B cell (primary cell): ENCODE data around the gene CACNA1D. TPM values are rescaled to one million over a fixed set of nuclear protein-coding genes. Genes with fewer than 3 reads are reported as not detected.

Experiments
- ATAC-seq: fragments of 200-7000 bp; cut with Tn5 transposase; one replicate; pipeline ENCODE4 v1.10.0; 2021; ENCODE audit warnings: low read depth, mild to moderate bottlenecking, moderate number of reproducible peaks, moderate library complexity
- CTCF ChIA-PET: fragments of 350-600 bp; sonication (Branson Sonifier 250); formaldehyde crosslinking; loops from one replicate; lab custom pipeline; 2021; ENCODE audit warnings: antibody characterized with exemption, inconsistent platforms; lab: Charles Lee
- POLR2A ChIA-PET: fragments of 350-600 bp; sonication (Branson Sonifier 250); formaldehyde crosslinking; loops from one replicate; lab custom pipeline; 2021; ENCODE audit warnings: antibody characterized with exemption; lab: Charles Lee
- DNase-seq: peaks from one replicate; pipeline ENCODE4 v3.0.0; 2013
- H2AFZ ChIP-seq: 2 replicates; pipeline ENCODE4 v1.6.1; 2012; ENCODE audit warnings: mild to moderate bottlenecking, low read depth, low read length; ENCODE audit not compliant: insufficient read depth, poor library complexity, severe bottlenecking
- H3K27ac ChIP-seq, 2 donors: 1 replicate in 1 of 2; 2 replicates in 1 of 2; pipeline ENCODE4 v1.5.1; 2012 to 2013; ENCODE audit warnings: low read length in 2 of 2, mild to moderate bottlenecking in 2 of 2, moderate library complexity in 1 of 2
- H3K27me3 ChIP-seq, 4 experiments: fragments of 200-600 bp in 1 of 4; sonication (generic) in 1 of 4; replicated peaks in 1 of 4; 1 replicate in 2 of 4; 2 replicates in 2 of 4; pipeline versions ENCODE4 v1.6.1 to v1.7.0; 2013 to 2016; ENCODE audit warnings: low read length in 3 of 4, mild to moderate bottlenecking in 2 of 4, mixed read lengths in 1 of 4, moderate library complexity in 1 of 4; ENCODE audit not compliant: insufficient read depth in 4 of 4, control insufficient read depth in 3 of 4; ENCODE audit errors: control extremely low read depth in 1 of 4
- H3K36me3 ChIP-seq, 2 experiments: replicated peaks in 1 of 2; 1 replicate in 1 of 2; 2 replicates in 1 of 2; pipeline versions ENCODE4 v1.6.1 to v1.7.1; 2013; ENCODE audit warnings: low read length in 1 of 2; ENCODE audit not compliant: insufficient read depth in 2 of 2, control insufficient read depth in 1 of 2; ENCODE audit errors: control extremely low read depth in 1 of 2, extremely low read depth in 1 of 2
- H3K4me1 ChIP-seq, 2 donors: fragments of 200-600 bp in 1 of 2; sonication (generic) in 1 of 2; 1 replicate in 1 of 2; 2 replicates in 1 of 2; pipeline versions ENCODE4 v1.5.1 to v1.6.1; 2013 to 2017; ENCODE audit warnings: low read length in 2 of 2; ENCODE audit not compliant: control insufficient read depth in 2 of 2, insufficient read depth in 2 of 2
- H3K4me2 ChIP-seq: replicated peaks from 2 replicates; pipeline ENCODE3; 2012; ENCODE audit warnings: mild to moderate bottlenecking, low read depth, low read length; ENCODE audit not compliant: poor library complexity, severe bottlenecking
- H3K4me3 ChIP-seq, 5 experiments: fragments of 200-600 bp in 1 of 5; sonication (generic) in 1 of 5; 1 replicate in 3 of 5; 2 replicates in 2 of 5; pipeline versions ENCODE4 v1.5.1 to v1.7.0; 2011 to 2016; ENCODE audit warnings: low read length in 4 of 5, mild to moderate bottlenecking in 4 of 5, low read depth in 2 of 5, control low read depth in 1 of 5, moderate library complexity in 1 of 5; ENCODE audit not compliant: insufficient read depth in 1 of 5; ENCODE audit errors: control extremely low read depth in 1 of 5, extremely low read depth in 1 of 5
- H3K79me2 ChIP-seq: fragments of 200-600 bp; sonication (generic); one replicate; pipeline ENCODE4 v1.6.0; 2016; ENCODE audit warnings: low read length; ENCODE audit not compliant: control insufficient read depth, insufficient read depth
- H3K9ac ChIP-seq: fragments of 200-600 bp; sonication (generic); 2 replicates; pipeline ENCODE4 v1.6.1; 2017; ENCODE audit warnings: mild to moderate bottlenecking, low read length, moderate library complexity
- H3K9me3 ChIP-seq, 3 donors: one replicate each; pipeline versions ENCODE4 v1.6.1 to v1.7.1; 2013; ENCODE audit warnings: low read length in 2 of 3; ENCODE audit not compliant: control insufficient read depth in 2 of 3, insufficient read depth in 1 of 3; ENCODE audit errors: control extremely low read depth in 1 of 3
- H4K20me1 ChIP-seq: 2 replicates; pipeline ENCODE4 v1.6.0; 2012; ENCODE audit warnings: mild to moderate bottlenecking, low read length; ENCODE audit not compliant: insufficient read depth, control insufficient read depth, poor library complexity, severe bottlenecking
- H3K27ac Mint-ChIP-seq: one replicate; pipeline ENCODE4 v1.8.0; 2021; ENCODE audit warnings: mixed read lengths
- H3K27me3 Mint-ChIP-seq: one replicate; pipeline ENCODE4 v1.8.0; 2021; ENCODE audit warnings: mixed read lengths
- H3K4me1 Mint-ChIP-seq: one replicate; pipeline ENCODE4 v1.8.0; 2021; ENCODE audit warnings: mixed read lengths
- H3K4me3 Mint-ChIP-seq: one replicate; pipeline ENCODE4 v1.8.0; 2021; ENCODE audit warnings: mixed read lengths
- H3K9me3 Mint-ChIP-seq: one replicate; pipeline ENCODE4 v1.8.0; 2022; ENCODE audit warnings: mixed read lengths; ENCODE audit not compliant: insufficient read depth
- CTCF ChIP-seq: fragments of 200-600 bp; IDR thresholded peaks from one replicate; pipeline ENCODE4 v1.8.0; 2022; ENCODE audit warnings: antibody characterized with exemption, mild to moderate bottlenecking
- EZH2 ChIP-seq: IDR thresholded peaks from 2 replicates; pipeline ENCODE4 v1.6.1; 2012; ENCODE audit warnings: borderline replicate concordance, low read depth, mild to moderate bottlenecking, moderate library complexity, low read length; ENCODE audit not compliant: insufficient read depth, poor library complexity, severe bottlenecking
- WGBS: methylation state at CpG from one replicate; pipeline ENCODE4 v1.1.5; 2013; ENCODE audit warnings: missing lambda C conversion rate; ENCODE audit not compliant: insufficient coverage; 5-methylcytosine and 5-hydroxymethylcytosine counted together
- intact Hi-C: fragments of 100-400 bp; cut with micrococcal nuclease; formaldehyde crosslinking; loops from one replicate; pipeline ENCODE4 v1.10.0; 2022
- polyA plus RNA-seq: library from polyadenylated mRNA; depleted of rRNA; stranded (reverse); fragments of >200 nt; gene quantifications from 2 replicates; pipeline ENCODE4 v1.2.3, GENCODE V29; 2012
- total RNA-seq, 2 donors: library from RNA; stranded (reverse); fragments of 120-200 nt in 1 of 2; gene quantifications; 1 replicate in 1 of 2; 2 replicates in 1 of 2; pipeline versions ENCODE4 v1.2.3 to v1.2.4, GENCODE V29; 2013 to 2022

The CACNA1D gene
- total and polyA plus RNA-seq, 2 donors (not counting 1 experiment from before 2014, with no cell fraction given): 0.06 to 0.07 TPM

- no peak for TF ChIP-seq CTCF
- intact Hi-C loops: no loop called here
- Mint-ChIP-seq H3K4me3 (no peak overlapping the region), H3K4me1 (peaks cover 5% of the 10 kb centered on the region), H3K27ac (no peak overlapping the region), H3K27me3 (no peaks in the 10 kb centered on the region), H3K9me3 (no peaks in the 10 kb centered on the region)
- DNase-seq: no peak
- POLR2A ChIA-PET: no interaction called here
- H2AFZ ChIP-seq: no peak overlapping the region
- WGBS: 100% methylated on average over 3 of the region's 6 CpGs
- no peak for ATAC-seq
- no peak overlapping the region for H3K9ac ChIP-seq
- H3K4me3 ChIP-seq: no peak overlapping the region
- peaks cover 0 to 10% (median 0%) of the 10 kb centered on the region in 4 experiments for H3K27me3 ChIP-seq
- H3K27ac ChIP-seq: no peak overlapping the region
- H4K20me1 ChIP-seq: no peaks in the 10 kb centered on the region
- no peaks in the 10 kb centered on the region for H3K79me2 ChIP-seq
- H3K4me2 ChIP-seq: no peak overlapping the region
- H3K9me3 ChIP-seq: no peaks in the 10 kb centered on the region
- CTCF ChIA-PET: interaction anchor here (1.2 to 2.9 kb wide), 5 partner anchors 10 to 595 kb away, joined by 4 to 16 read pairs (median 5); no protein-coding TSS in a partner anchor
- peaks cover 0 to 10% of the 10 kb centered on the region in 2 donors for H3K4me1 ChIP-seq
- no peaks in the 10 kb centered on the region for H3K36me3 ChIP-seq
Measured at GRCh38 chr3:53709256-53709655, 214.8 kb downstream of the CACNA1D start.

- H2AFZ ChIP-seq: peak overlapping the region; percentile 54
- DNase-seq (peak; percentile 72), ATAC-seq (peak; percentile 63)
- no peaks in the 10 kb centered on the region for H3K36me3 ChIP-seq
- peaks cover 0 to 10% of the 10 kb centered on the region in 2 donors for H3K4me1 ChIP-seq
- Mint-ChIP-seq H3K9me3 (no peaks in the 10 kb centered on the region), H3K27me3 (no peaks in the 10 kb centered on the region), H3K27ac (no peak overlapping the region), H3K4me1 (peaks cover 5% of the 10 kb centered on the region), H3K4me3 (no peak overlapping the region)
- no peak overlapping the region for H3K4me3 ChIP-seq
- H3K4me2 ChIP-seq: no peak overlapping the region
- WGBS: 4% methylated on average over 8 of the region's 11 CpGs
- H3K27ac ChIP-seq: no peak overlapping the region
- H3K9me3 ChIP-seq: no peaks in the 10 kb centered on the region
- H4K20me1 ChIP-seq: no peaks in the 10 kb centered on the region
- ChIA-PET POLR2A (no interaction called here), CTCF (interaction anchor here (0.8 to 2.9 kb wide), 14 partner anchors 11 to 596 kb away, joined by 3 to 16 read pairs (median 4); partner anchors contain the start of gene DCP1A)
- no peak overlapping the region for H3K9ac ChIP-seq
- intact Hi-C loops: no loop called here
- H3K79me2 ChIP-seq: no peaks in the 10 kb centered on the region
- H3K27me3 ChIP-seq: peaks cover 0 to 10% (median 0%) of the 10 kb centered on the region in 4 experiments
- TF ChIP-seq EZH2 (no peak), CTCF (peak; percentile 80)
Measured at GRCh38 chr3:53709860-53710674, 215.7 kb downstream of the CACNA1D start.
